ENCODE measurements around the gene MCTP2.
A peak's percentile ranks its signal among the peaks of the same experiment; 100 is the strongest.
"Not testable (repeated sequence)": the region's sequence is repeated elsewhere in the genome, so short reads cannot be mapped to it uniquely, and the experiment has no call there.

The MCTP2 gene

DNA sequence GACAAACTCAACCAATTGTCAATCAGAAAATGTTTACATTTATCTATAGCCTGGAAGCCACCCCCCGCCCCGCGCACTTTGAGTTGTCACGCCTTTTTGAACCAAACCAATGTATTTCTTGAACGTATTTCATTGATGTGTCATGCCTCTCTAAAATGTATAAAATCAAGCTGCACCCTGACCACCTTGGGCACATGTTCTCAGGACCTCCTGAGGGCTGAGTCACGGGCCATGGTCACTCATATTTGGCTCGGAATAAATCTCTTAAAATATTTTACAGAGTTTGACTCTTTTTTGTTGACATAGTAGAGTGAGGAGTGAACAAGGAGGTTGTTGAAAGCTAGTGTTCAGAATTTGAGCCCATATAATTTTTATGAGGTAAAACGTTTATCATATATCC, 6.5 kb downstream of the MCTP2 start:
- DNase-seq = no peak

DNA sequence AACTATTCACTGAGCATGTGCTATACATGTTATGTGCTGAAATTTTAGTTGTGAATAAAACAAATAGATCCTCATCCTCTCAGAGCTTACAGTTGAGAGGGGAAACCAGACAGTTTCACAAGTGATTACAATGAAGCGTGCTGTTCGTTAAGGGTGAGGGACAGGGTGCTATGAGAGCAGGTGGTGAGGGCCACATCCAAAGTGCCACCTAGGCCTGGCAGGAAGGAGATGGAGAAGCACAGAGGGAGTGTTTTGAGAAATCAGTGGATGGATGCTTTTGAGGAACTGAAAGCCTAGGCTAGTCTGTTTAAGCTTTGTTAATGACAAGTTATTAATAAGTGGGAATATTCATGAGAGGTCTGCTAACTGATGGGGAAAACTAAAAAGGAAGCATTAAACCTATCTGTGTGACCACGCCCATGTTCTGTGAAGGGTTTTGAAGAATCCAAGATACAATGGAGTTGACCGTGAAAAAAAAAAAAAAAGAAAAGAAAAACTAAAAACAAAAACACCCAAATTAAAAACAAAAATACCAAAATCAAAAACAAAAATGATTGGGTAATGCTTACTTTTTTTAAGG, 7.3 kb downstream of the MCTP2 start:
- DNase-seq = no peak

DNA sequence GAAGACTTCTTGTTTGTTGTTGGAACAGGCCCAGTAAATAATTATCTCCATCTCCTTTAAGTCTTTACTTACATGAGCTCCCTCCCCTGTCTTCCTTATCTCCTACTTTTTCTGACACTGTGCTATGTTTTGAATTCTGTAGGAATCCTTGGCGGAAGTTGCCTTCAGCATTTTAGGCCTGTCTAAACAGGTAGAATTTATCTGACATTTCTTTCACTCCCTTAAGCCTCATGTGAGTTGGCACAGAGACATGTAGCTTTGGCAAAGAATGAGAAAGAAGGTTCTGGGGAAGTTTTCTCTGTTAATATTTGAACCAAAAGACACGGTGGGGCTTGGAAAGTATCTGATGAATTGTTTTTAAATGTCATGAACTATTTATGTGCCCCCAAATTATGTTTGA, 8.1 kb downstream of the MCTP2 start:
- DNase-seq = no peak

DNA sequence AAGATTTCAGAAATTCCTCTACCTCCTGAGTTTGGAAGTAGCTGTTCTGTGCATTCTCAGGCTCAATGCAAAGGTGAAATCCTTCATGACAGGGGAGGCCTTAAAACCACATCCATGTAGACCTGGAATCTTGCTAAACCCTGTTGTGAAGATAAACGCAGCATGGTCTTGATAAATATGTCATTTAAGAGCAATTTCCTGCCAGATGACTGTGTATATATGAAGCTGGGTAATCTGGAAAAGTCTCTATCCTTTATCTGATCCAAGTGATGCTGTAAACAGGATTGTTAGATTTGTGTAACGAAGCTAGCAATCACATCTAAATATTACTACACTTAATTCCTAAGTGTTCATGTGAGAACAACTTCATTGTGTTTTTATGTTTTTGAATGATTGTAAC, 9.1 kb downstream of the MCTP2 start:
- no peak for DNase-seq

DNA sequence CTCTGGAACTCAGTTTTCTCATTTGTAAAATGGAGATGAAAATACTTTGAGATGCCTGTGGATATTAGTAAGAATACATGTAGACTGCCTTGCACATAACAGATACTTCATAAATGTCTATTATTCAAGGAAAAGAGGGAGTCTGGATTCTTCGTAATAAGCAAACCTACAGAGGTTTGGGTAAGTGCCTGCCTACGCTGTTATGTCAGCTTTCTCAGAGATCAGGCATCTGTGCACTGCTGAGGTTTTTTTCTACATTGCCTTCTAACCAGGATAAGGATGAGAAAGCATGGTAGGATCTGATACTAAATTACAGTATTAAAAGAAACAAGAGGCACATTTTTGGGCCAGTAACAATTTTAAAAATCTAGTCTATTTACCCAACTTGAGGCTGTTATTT, 10.9 kb downstream of the MCTP2 start:
- no peak for DNase-seq

DNA sequence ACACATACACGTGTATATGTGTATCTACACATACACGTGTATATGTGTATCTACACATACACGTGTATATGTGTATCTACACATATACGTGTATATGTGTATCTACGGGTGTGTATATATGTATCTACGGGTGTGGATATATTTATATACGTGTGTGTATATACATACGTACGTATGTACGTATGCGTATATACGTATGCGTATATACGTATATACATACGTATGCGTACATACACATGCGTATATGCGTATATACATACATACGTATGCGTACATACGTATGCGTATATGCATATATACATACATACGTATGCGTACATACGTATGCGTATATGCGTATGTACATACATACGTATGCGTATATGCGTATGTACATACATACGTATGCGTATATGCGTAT, 11.6 kb downstream of the MCTP2 start:
- not testable (repeated sequence) for DNase-seq

DNA sequence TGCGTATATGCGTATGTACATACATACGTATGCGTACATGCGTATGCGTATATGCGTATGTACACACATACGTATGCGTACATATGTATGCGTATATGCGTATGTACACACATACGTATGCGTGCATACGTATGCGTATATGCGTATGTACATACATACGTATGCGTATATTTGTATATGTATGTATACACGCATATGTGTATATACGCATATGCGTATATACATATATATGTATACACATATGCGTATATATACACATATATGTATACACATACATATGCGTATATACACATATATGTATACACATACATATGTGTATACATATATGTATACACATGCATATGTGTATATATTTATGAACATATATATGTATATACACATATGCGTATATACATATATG, 12.1 kb downstream of the MCTP2 start:
- no peak for DNase-seq

DNA sequence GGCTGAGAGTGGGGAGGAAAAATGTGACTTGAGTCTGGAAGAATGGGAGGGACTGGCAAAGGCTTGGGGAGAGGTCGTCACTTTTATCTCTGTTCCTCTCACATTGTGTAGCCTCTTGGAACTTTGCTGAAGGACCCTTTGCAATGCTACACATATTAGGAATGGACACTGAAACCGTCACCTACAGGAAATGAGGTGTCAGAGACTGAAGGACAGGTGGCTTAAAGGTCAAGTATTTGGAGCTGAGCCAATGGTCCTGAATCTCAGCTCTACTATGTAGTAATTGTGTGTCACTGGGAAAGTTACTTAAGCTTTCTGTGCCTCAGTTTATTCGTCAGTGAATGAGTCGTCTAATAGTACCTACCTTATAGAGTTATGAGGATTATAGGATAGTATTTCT, 14.7 kb downstream of the MCTP2 start:
- no peak for DNase-seq

DNA sequence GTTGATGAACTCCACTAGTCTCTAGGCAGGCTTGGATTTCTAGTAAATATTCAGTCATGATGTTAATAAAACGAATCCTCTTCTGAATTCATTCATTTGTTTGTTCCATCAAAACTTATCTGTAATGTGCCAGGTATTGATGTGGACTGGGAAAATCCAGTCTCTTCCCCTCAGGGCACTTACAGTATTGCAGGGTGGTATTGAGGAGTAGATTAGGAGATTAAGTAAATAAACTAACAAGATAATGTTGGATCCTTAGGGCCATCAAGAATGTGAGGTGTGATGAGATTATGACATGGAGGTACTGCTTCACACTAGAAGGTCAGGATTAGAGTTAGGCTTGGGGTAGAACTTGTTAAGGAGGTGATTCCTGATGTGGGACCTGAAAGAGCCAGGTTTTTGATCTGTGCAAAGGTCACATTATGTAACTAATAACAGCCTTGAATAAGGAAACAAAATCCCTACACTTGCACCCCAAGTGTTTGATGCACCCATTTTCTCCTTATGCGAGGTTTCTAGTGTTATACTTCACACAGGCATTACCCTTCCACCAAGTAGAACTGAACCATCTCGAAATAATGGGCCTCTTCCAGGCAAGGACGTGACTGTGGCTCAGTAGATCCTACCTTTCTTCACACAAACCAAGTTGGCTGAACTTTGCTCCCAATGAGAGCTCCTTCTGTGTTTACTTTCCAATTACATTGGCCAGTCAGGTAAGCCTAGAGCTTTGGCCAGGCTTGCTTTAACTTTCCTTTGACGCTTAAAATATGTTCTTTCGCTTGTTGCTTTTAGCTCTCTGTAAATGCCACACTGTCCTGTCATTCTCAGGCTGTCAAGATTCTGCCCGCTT, 16.7 kb downstream of the MCTP2 start:
- DNase-seq = no peak

DNA sequence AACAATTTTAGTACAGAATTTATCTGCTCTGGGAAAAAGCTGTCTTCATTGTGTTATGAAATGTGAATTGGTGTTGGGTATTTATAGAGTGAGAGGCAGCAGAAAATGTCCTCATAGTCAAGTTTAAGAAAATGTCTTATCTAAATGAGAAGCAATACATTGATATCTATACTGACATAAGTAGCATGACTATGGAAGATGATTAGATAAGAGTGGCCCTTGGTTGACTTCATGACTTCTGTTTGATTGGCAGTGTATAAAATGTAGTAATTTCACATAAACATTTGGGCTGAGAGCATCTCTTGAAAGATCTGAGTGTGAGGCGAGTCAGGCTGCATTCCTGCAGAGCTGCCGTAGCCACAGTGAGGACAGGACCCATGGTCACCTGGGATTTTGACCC, 19.4 kb downstream of the MCTP2 start:
- peak; percentile 29 for DNase-seq

DNA sequence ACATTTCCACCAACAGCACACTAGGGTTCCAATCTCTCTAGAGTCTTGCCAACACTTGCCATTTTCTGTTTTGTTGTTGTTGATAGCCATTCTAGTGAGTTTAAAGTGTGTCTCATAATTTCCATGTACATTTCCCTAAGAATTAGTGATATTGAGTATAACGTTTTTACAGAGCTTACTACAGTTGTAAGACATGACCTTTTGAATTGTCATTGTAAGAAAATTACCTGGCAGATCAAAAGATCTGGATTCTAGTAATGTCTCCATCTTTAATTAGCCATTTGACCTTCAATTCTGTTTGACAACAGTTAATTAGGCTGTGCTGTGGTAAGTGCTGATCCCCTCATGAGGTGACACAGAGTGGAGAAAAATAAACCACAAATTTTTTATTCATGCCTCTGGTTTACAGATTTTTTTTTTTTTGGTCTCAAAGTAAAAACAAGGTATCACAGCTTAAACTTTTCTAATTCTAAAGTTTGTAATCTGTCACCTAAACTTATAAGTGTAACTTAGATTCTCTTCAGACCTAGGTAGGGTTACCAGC, 20.9 kb downstream of the MCTP2 start:
- DNase-seq = no peak

DNA sequence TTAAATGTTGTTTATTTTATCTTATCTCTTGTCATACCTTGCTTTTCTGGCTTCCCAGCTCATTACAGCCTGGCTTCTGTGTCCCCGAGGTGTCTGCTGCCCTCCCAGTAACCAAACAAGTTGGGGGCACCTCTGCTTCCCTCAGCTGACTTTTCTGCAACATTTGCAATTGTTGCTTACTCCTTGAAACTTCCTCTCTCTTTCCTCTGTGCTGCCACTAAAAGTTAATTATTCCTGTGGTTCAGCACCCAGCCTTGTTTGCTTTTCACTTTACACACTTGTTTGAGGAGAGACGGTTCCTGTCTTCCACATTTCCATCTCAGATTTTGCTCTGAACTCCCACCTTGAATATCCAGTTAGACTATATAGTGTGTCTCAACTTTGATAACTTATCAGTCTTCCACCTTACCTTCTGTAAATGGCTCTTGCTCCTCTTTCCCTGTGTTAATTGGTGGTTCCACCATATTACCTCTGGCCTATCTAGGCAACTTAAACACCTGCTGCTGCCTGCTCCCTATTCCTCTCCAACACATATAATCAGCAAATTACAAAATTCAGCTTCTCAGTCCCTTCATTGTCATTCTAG, 21.6 kb downstream of the MCTP2 start:
- DNase-seq = no peak

DNA sequence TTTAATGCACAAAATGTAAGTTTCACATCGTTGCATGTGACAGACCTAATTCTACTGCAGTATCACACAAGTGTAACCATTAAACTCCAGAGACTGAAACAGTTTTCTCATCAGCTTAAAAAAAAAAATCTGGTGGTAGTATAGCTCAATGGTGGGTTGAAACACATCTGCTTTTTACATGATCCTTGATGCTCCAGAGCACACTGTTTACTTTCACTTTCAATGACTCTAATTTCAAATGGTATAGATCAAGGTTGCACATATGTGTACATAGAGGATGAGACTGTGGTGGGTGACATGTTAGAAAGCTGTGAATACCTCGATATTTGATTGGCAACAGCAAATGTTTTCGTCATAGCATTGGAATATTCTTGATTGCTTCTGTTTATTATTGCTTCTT, 22.4 kb downstream of the MCTP2 start:
- DNase-seq = peak; percentile 54

DNA sequence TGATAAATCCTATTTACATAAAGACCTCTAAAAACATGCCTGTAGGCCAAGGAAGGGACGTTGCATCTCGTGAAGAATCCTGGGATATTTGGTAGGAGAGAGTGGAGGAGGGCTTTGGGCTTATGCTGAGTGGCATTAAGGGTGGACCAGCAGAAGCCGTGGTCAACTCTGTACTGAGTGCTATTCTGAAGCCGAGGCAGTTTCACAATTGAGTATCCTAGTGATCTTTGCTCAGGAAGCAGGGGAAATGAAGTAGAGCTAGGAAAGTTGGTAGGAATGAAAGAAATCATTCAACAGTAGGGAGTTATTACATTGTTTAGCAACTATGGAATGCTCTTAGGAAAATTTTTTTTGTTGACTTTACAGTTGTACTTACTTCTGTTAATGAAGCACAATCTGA, 24.2 kb downstream of the MCTP2 start:
- no peak for DNase-seq

DNA sequence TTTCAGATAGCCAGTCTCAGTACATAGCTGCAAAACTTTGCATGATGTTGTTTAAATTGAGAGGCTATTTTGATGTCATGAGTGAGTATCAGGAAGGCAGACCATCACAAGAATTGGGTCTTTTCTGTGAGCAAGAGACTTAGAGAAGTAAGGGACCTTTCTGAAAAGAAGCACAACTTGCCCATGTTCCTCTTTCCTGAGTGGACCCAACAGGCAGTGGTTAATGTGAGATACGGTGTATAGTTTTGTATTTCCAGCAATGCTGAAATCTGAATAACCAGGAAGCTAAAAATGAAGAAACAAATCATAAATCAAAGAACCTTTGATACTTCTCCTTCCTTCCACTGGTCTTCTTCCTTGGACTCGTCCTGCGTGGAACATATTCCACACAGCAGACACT, 25.1 kb downstream of the MCTP2 start:
- peak; percentile 31 for DNase-seq

DNA sequence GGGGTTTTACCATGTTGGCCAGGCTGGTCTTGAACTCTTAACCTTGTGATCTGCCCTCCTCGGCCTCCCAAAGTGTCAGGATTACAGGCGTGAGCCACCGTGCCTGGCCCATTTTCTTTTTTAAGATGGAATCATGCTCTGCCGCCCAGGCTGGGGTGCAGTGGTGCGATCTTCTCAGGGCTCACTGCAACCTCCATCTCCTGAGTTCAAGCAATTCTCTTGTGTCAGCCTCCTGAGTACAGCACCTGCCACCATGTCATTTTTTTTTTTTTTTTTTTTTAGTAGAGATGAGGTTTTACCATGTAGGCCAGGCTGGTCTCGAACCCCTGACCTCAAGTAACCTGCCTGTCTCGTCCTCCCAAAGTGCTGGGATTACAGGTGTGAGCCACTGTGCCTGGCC, 26.4 kb downstream of the MCTP2 start:
- not testable (repeated sequence) for DNase-seq

DNA sequence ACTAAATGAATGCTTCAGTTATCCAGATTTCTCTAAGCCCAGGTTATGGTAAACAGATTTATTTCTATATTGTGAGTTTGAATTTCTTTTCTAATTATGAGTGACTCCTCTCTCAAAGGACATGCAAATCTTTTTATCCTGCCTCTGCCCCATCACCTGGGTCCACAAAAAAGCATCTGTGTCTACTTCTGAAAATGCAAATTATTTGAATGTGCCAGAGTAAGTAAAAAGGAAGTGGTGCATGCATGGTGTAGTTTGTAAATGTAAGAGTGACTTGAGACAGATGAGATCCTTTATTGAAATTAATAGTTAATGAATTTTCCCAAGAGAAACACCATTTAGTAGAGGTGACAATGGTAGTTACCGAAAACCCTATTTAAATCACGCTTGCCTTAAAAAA, 26.9 kb downstream of the MCTP2 start:
- DNase-seq = no peak

DNA sequence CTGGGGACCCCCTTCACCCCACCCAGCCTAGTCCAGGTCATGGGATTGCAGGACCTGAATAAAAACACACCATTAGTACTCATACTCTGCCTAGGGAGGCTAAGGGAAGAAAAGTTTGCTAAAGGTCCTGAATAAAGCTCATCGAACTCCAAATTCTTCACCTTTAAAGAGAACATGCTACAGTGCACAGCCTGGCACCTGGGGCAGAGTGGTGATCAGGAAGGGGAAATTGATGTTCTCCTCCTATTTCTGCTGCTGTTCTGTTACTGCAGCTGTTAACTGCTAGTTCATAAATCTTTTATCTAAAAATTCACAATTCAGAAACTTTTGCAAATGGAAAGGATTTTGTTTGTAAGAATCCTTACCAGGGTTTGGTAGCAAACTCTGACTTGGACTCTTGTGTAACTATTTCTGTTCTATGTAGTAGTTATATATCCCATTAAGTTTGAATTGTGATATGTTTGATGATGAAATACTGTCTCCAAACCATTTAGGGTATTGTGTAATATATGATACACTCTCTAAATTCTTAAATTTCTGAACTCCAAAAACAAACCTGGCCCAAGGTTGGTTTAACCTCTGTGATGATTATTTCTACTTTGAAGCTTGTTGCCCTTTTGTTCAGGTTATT, 27.9 kb downstream of the MCTP2 start:
- peak; percentile 17 for DNase-seq

DNA sequence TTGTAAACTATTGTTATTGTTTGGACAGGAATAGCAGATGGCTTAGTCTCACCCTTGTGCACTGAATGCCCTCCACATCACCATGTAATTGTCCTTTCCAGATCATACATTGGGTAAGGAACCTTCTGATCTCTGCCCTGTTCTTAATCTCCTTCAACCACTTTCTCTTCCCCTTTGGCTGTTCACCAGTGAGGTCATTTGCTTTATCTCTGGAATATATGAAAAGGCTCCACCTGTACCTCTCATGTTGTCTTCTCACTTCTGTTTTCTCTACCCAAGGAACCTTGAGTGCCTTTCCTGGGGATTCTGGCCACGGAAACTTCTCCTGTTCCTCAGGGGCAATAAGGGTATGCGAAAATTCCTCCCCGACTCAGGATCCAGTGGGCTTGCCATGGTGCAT, 28.5 kb downstream of the MCTP2 start:
- DNase-seq = peak; percentile 21

DNA sequence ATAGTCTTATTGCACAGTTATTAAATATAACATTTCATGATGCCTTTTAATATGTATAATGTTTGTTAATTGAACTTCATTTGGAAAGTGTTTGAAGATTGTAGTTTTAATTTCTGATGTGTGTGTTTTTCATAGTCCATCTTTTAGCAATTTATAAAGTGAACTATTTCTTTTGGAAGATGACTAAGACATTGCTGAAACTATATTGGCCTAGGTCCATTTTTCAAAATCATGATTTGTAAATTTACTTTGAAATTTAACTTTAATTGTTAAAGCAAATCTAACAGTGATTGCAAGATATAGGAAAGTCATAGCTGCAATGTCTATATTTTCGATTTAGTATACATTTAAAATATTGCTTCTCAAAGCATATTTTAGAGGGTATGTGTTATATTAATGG, 30.8 kb downstream of the MCTP2 start:
- no peak for DNase-seq

DNA sequence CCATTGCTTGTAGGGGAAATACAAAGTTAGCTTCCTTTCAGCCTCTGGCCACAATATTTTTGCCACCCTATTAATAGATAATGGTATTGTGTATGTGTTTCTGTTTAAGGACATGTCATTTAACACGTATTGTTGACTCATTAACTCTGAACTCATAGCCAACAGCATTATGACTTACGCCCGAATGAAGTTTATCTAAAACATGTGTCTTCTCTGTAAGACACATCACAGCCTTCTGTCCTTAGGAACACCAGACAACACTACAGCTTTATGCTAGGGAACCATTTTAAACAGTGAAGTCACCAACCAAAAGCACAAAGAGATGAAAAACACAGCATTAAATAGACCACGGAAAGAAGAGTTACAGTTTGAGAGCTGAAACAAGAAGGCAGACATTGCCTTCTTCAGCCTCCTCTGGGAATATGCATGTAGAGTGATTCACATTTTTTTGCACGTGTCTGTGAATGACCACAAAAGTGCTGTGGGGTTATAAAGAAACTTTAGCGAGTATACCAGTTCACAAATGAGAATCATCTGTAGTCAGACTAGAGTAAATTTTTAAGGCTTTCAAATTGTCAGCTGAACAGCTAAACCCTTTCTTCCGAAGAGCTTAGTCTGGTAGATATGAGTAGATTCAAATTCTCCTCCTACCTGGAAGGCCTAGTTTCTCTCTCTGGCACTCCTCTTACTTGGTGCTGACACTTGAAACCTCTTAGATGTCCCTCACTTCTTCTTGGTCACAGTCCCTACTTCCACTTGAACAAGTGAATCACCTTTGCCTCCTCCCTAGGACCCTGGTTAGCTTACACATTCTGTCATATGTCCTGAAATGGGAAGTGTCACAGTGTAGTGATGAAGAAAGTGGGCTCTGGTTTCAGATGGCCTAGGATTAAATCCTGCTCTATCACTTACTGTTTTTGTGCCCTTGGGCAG, 32.2 kb downstream of the MCTP2 start:
- peak; percentile 10 for DNase-seq

DNA sequence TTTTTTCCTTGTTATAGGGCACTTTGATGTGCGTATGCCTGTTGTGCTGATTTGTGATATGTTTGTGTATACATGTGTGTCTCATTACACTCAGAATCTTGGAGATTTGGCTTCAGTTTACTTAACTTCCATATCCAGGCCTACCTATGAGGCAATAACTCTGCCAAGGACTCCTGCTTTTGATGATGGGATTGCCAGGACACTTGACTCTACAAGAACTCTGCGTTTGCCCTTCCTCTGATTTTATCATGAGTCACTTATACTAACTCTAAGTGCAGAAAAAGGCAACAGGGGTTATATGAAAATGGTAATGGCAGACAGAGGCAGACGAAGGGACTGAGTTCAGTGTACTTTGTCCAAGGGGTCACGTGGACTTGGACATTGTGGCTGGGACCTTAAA, 33.6 kb downstream of the MCTP2 start:
- DNase-seq = no peak

DNA sequence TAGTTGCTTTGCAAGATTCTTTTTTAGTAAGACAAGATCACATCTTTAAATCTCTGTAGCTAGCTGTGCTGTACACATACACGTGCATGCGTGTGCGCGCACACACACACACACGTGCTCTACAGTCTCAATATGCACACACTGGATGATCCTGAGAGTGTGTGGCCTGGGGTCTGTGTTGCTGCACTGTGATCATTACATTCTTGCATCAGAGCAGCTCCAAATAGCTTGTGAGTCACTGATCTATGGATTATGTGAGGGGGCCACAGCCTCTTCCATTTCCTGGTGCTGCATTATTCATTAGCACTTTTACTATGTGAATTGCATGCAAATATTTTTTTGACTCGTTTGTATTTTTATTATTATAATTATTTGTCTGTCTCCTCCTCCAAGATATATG, 34.6 kb downstream of the MCTP2 start:
- DNase-seq = peak; percentile 33
